Gastrocnemius medialis (tissue), 4 donors: ENCODE measurements around the gene EPM2AIP1. TPM values are rescaled to one million over a fixed set of nuclear protein-coding genes. Genes with fewer than 3 reads are reported as not detected.
"Not testable (repeated sequence)": the region's sequence is repeated elsewhere in the genome, so short reads cannot be mapped to it uniquely, and the experiment has no call there.

Experiments
- ATAC-seq, 2 donors: fragments of 150-250 bp; one replicate each; pipeline ENCODE4 v1.9.1; 2016
- DNase-seq, 2 donors: peaks; one replicate each; pipeline ENCODE4 v3.0.0-alpha.2; 2019
- H3K27ac ChIP-seq, 4 donors: fragments of 200-600 bp; sonication (generic); 1 replicate in 1 of 4; 2 replicates in 3 of 4; pipeline ENCODE4 v1.5.1; 2016 to 2018; ENCODE audit warnings: mild to moderate bottlenecking in 2 of 4, moderate library complexity in 1 of 4
- H3K27me3 ChIP-seq, 3 donors: fragments of 200-600 bp; sonication (generic) in 2 of 3; 1 replicate in 1 of 3; 2 replicates in 2 of 3; pipeline versions ENCODE4 v1.5.1 to v1.6.0; 2016 to 2019; ENCODE audit warnings: mild to moderate bottlenecking in 1 of 3, moderate library complexity in 1 of 3
- H3K36me3 ChIP-seq, 2 donors: fragments of 200-600 bp; sonication (generic) in 1 of 2; one replicate each; pipeline ENCODE4 v1.5.1; 2017 to 2018
- H3K4me1 ChIP-seq, 2 donors: fragments of 200-600 bp; sonication (generic) in 1 of 2; one replicate each; pipeline ENCODE4 v1.5.1; 2016 to 2017; ENCODE audit warnings: mild to moderate bottlenecking in 2 of 2
- H3K4me3 ChIP-seq, 4 donors: fragments of 200-600 bp; sonication (generic) in 3 of 4; 1 replicate in 1 of 4; 2 replicates in 3 of 4; pipeline ENCODE4 v1.5.1; 2016 to 2019; ENCODE audit warnings: mild to moderate bottlenecking in 2 of 4
- H3K9me3 ChIP-seq, 3 donors: fragments of 200-600 bp; sonication (generic) in 2 of 3; 1 replicate in 1 of 3; 2 replicates in 2 of 3; pipeline ENCODE4 v1.5.1; 2016 to 2019
- POLR2A ChIP-seq, 2 donors: fragments of 450-650 bp; IDR thresholded peaks; one replicate each; pipeline ENCODE4 v1.6.1; 2017; ENCODE audit warnings: antibody characterized with exemption in 2 of 2, mild to moderate bottlenecking in 2 of 2, moderate library complexity in 2 of 2
- in situ Hi-C, 4 donors: fragments of 200-750 bp; cut with MboI; loops; one replicate each; pipeline versions ENCODE4 v1.15.0 to v1.8.0; 2017; ENCODE audit warnings: low sequenced_read_pairs in 4 of 4
- intact Hi-C: fragments of 100-400 bp; cut with DNase I; formaldehyde crosslinking; loops from one replicate; pipeline ENCODE4 v1.15.1; 2023; ENCODE audit warnings: low total_unique reads
- total RNA-seq, 4 donors: library from RNA; depleted of rRNA; stranded (reverse); fragments of >200 nt; gene quantifications; one replicate each; pipeline versions ENCODE4 v1.1.0 to v1.2.3, GENCODE V29; 2016
- TF ChIP-seq, protein P1 (sequence below), 5 experiments: fragments of 450-650 bp in 3 of 5; fragments of 200-600 bp in 2 of 5; sonication (generic) in 2 of 5; IDR thresholded peaks in 4 of 5; conservative IDR thresholded peaks in 1 of 5; 1 replicate in 4 of 5; 2 replicates in 1 of 5; pipeline ENCODE4 v1.5.1; 2016 to 2019; ENCODE audit warnings: antibody characterized with exemption in 5 of 5, mild to moderate bottlenecking in 3 of 5, moderate library complexity in 3 of 5

EPM2AIP1 gene
- total RNA-seq, 4 donors from 2014 or later = 5.3 to 10.1 (median 8.6) TPM

DNA sequence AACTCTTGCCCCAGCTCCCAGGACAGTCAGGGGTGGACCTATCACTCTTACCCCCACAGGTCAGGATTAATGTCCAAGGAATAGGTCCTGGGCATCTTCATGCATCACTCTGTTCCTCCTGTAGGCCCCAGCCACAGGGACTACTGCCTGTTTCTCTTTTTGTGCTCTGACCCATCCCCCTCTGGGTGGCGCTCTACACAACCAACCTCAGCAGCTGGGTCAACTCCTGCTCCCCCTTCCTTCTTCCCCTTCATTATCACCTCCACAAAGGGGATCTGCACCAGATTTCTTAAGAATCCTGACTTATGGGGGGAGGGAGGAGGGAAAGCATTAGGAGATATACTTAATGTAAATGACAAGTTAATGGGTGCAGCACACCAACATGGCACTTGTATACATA, 35.9 kb downstream of the EPM2AIP1 start:
- no peaks in the 10 kb centered on the region for H3K9me3 ChIP-seq
- intact Hi-C loops = no loop called here
- no peaks in the 10 kb centered on the region for H3K27me3 ChIP-seq
- H3K27ac ChIP-seq = no peak overlapping the region
- ATAC-seq = no peak
- H3K4me3 ChIP-seq = no peak overlapping the region
- no peak for TF ChIP-seq POLR2A (IDR thresholded peaks at IDR 0.05)
- TF ChIP-seq, protein P1, sequence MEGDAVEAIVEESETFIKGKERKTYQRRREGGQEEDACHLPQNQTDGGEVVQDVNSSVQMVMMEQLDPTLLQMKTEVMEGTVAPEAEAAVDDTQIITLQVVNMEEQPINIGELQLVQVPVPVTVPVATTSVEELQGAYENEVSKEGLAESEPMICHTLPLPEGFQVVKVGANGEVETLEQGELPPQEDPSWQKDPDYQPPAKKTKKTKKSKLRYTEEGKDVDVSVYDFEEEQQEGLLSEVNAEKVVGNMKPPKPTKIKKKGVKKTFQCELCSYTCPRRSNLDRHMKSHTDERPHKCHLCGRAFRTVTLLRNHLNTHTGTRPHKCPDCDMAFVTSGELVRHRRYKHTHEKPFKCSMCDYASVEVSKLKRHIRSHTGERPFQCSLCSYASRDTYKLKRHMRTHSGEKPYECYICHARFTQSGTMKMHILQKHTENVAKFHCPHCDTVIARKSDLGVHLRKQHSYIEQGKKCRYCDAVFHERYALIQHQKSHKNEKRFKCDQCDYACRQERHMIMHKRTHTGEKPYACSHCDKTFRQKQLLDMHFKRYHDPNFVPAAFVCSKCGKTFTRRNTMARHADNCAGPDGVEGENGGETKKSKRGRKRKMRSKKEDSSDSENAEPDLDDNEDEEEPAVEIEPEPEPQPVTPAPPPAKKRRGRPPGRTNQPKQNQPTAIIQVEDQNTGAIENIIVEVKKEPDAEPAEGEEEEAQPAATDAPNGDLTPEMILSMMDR (IDR thresholded peaks at IDR 0.05 in 4 of 5, conservative IDR thresholded peaks at IDR 0.05 in 1 of 5) = no peak
- DNase-seq = no peak
- in situ Hi-C loops = loop anchor here in 2 of 4 donors (5.0 to 25.0 kb wide), 2 partner anchors 220 to 230 kb away; no protein-coding TSS in a partner anchor
- H3K4me1 ChIP-seq = no peaks in the 10 kb centered on the region
- H3K36me3 ChIP-seq = no peaks in the 10 kb centered on the region

DNA sequence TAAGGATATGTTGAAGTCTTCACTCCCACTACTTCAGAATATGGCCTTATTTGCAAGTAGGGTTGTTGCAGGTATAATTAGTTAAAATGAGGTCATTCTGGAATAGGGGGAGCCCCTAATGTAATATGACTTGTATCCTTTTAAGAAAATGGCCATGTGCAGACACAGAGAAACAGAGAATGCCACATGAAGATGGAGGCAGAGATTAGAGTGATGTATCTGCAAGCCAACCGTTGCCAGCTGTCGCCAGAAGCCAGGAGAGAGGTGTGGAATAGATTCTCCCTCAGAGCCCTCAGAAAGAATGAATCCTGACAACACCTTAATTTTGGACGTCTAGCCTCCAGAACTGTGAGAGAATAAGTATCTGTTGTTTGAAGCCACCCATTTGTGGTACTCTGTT, 36.8 kb downstream of the EPM2AIP1 start:
- in situ Hi-C loops = loop anchor here in 2 of 4 donors (5.0 to 25.0 kb wide), 2 partner anchors 219 to 229 kb away; no protein-coding TSS in a partner anchor
- H3K4me1 ChIP-seq = no peaks in the 10 kb centered on the region
- no peaks in the 10 kb centered on the region for H3K27me3 ChIP-seq
- H3K4me3 ChIP-seq = no peak overlapping the region
- H3K36me3 ChIP-seq = no peaks in the 10 kb centered on the region
- DNase-seq (no peak), ATAC-seq (no peak)
- TF ChIP-seq POLR2A (IDR thresholded peaks at IDR 0.05) = no peak
- TF ChIP-seq, protein P1 (IDR thresholded peaks at IDR 0.05 in 4 of 5, conservative IDR thresholded peaks at IDR 0.05 in 1 of 5) = no peak
- H3K9me3 ChIP-seq = no peaks in the 10 kb centered on the region
- intact Hi-C loops = no loop called here
- H3K27ac ChIP-seq = no peak overlapping the region

DNA sequence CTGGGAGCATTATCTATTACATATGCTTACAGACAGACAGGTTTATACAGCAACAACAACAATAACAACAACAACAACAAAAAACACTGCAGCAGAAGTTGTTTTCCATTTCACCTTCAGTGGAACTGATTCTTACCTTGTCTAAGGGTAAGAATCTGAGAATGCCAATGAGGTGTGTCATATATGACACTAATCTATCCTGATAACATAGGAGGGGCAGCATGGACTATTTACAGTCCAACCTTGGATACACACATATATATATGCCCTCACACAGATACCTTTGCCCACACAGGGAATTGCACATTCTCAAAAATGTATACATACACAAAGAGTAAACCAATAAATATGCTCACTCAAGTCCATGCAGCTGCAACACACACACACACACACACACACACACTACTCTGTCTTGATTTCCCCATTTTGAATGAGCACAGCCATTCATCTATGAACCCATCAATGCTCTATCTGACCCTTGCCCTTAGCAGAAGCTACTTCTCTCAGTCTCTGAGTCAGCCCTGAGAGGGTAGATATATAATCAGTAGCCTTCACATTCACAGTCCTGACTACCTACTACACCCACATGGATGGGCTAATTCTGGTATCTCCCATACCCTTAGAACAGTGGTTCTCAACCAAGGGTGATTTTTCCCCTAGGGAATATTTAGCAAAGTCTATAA, 38.3 kb downstream of the EPM2AIP1 start:
- DNase-seq (no peak), ATAC-seq (no peak)
- in situ Hi-C loops (loop anchor here in 2 of 4 donors (5.0 to 25.0 kb wide), 2 partner anchors 217 to 227 kb away; no protein-coding TSS in a partner anchor), intact Hi-C loops (no loop called here)
- Histone ChIP-seq H3K36me3 (no peaks in the 10 kb centered on the region), H3K27me3 (no peaks in the 10 kb centered on the region), H3K27ac (no peak overlapping the region), H3K4me1 (no peaks in the 10 kb centered on the region), H3K4me3 (no peak overlapping the region), H3K9me3 (no peaks in the 10 kb centered on the region)
- no peak for TF ChIP-seq POLR2A (IDR thresholded peaks at IDR 0.05)
- TF ChIP-seq, protein P1 (IDR thresholded peaks at IDR 0.05 in 4 of 5, conservative IDR thresholded peaks at IDR 0.05 in 1 of 5) = no peak

DNA sequence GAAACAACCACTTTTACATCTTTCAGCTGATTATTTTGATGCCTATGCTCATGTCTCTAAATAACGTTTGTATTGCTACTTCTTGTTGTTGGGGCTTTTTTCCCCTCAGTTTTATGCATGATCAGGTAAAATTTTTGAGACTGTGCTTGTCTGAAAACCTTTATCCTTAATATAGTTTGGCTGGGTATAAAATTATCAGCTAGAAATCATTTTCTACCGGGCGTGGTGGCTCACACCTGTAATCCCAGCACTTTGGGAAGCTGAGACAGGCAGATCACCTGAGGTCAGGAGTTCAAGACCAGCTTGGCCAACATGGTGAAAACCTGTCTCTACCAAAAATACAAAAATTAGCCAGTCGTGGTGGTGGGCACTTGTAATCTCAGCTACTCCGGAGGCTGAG, 45.1 kb downstream of the EPM2AIP1 start:
- DNase-seq, H3K9me3 ChIP-seq, ATAC-seq, H3K36me3 ChIP-seq, in situ Hi-C loops, H3K27ac ChIP-seq, intact Hi-C loops, H3K4me3 ChIP-seq: not testable (repeated sequence)
- Histone ChIP-seq H3K4me1 (peaks cover 0 to 12% of the 10 kb centered on the region in 2 donors), H3K27me3 (peaks cover 5 to 27% (median 6%) of the 10 kb centered on the region in 3 donors)

DNA sequence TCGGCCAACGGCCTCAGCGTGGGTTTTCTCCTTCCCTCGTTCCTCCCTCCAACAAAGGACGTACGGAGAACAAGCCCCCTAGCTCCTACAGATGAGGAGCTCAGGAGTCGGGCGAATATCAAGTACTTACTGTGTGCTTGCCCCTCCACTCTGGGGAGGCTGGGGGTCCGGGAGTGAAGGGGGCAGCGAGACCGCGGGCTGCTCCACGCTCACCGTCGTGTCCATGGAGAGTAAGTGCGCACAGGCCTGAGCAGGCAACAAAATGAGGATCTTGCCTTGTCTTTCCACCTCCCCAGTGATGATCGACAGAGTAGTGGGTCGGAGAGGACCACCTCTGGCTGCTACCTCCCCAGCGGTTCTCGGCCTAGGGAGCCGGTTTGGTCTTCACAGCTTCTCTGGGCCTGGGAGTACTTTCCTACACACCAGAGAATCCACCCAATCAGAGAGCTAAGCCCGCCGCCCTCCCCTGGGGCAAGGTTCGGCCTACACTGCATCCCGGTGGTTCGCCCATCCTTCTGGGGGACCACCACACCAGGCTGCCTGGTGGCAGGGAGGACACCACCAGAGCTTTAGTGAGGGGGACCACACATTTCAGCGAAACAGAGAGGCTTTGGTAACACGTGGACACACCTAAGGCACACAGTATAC, 47.5 kb downstream of the EPM2AIP1 start:
- intact Hi-C loops (no loop called here), in situ Hi-C loops (no loop called here)
- H3K36me3 ChIP-seq = no peaks in the 10 kb centered on the region
- H3K27me3 ChIP-seq = peaks cover 5 to 27% (median 9%) of the 10 kb centered on the region in 3 donors
- H3K27ac ChIP-seq = no peak overlapping the region
- peak overlapping the region; percentile 63 to 82 (median 68) for H3K4me3 ChIP-seq
- no peak for TF ChIP-seq POLR2A (IDR thresholded peaks at IDR 0.05)
- TF ChIP-seq, protein P1 (IDR thresholded peaks at IDR 0.05 in 4 of 5, conservative IDR thresholded peaks at IDR 0.05 in 1 of 5) = no peak
- H3K4me1 ChIP-seq = peaks cover 0 to 12% of the 10 kb centered on the region in 2 donors
- DNase-seq = no peak
- no peak for ATAC-seq
- peaks cover 0 to 4% (median 0%) of the 10 kb centered on the region in 3 donors for H3K9me3 ChIP-seq
